Stimulated activated CD4-positive, alpha-beta T cell treated with anti-CD3 and anti-CD28 coated beads, Interleukin-12 subunit alpha, Interleukin-12 subunit beta, amount 100 ng/mL, for 4 hours (primary cell): ENCODE measurements around the gene SCGB1A1.
"Not testable (repeated sequence)": the region's sequence is repeated elsewhere in the genome, so short reads cannot be mapped to it uniquely, and the experiment has no call there.

Experiments used
- DNase-seq: peaks from one replicate; pipeline ENCODE4 v3.0.0-alpha.2; 2020

The SCGB1A1 gene

DNA sequence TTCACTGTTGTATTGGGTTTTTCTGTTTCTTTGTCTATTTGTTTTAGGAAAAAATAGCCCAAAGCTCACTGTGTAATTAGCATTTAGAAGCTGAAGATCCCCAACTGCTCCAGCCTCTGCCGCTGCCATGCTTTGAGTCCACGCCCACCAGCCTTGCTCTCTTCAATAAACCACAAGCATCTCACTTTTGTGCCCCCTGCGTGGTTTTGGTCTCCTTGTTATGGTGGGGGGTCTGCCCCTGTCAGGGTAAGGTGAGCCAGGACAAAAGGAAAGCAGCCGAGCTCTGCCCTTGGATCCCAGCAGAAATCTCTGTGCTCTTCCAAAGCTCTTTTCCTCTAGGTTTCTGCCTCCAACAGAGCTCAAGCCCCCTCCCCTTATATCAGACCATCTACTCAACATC is 4.2 kb downstream of the SCGB1A1 start:
- DNase-seq: no peak

DNA sequence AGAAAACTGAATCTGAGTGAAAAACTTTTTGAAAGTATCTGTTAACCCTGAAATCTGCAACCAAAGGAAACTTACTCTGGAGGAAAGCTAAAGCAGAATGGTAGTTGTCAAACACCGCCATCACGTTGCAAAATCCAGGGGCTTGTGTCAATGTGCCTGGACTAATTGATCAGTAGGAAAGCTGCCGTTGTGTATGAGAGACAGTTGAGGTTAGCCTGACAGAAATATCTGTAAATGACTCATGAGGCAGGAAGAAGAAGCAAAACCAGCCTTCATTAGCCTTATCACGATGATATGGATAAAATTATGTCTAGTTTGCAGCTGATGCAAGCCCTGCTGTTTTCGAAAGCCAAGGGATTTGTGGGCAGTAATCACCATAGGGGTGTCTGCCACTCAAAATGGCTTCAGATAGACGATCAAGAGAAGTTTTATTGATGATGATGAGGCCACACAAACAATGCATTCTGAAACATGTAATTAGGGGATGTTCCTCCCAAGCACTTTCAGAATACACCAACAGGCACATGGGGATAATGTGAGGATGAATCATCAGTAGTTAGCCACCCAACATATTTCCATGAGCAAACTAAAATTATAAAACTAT is 8.9 kb downstream of the SCGB1A1 start:
- no peak for DNase-seq

DNA sequence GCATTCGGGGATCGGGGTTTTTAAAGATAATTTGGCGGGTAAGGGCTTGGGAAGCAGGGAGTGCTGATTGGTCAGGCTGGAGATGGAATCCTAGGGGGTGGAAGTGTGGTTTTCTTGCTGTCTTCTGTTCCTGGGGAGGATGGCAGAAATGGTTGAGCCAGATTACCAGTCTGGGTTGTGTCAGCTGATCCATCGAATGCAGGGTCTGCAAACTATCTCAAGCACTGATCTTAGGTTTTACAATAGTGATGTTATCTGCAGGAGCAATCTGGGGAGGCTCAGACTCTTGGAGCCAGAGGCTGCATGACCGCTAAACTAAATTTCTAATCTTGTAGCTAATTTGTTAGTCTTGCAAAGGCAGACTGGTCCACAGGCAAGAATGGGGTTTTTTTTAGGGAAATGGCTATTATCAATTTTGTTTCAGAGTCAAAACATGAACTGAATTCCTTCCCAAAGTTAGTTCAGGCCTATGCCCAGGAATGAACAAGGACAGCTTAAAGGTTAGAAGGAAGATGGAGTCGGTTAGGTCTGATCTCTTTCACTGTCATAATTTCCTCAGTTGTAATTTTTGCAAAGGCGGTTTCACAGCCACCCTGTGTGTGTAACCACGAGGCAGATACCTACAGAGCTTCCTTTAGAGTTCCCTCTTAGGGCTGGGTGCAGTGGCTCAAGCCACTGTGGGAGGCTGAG is 10.2 kb downstream of the SCGB1A1 start:
- DNase-seq: no peak

DNA sequence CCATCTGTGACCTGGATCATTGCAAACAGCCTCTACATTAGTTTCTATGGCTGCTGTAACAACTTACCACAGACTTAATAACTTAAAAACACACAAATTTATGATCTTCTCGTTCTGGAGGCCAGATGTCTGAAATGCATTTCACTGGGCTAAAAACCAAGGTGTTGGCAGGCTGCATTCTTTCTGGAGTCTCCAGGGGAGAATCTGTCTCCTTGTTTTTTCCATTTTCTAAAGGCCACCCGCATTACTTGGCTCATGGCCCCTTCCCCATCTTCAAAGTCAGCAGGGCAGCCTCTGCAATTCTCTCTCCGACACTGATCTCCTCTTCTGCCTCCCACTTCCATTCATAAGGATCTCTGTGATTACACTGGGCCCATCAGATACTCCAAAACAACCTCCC is 11.6 kb downstream of the SCGB1A1 start:
- DNase-seq: no peak

DNA sequence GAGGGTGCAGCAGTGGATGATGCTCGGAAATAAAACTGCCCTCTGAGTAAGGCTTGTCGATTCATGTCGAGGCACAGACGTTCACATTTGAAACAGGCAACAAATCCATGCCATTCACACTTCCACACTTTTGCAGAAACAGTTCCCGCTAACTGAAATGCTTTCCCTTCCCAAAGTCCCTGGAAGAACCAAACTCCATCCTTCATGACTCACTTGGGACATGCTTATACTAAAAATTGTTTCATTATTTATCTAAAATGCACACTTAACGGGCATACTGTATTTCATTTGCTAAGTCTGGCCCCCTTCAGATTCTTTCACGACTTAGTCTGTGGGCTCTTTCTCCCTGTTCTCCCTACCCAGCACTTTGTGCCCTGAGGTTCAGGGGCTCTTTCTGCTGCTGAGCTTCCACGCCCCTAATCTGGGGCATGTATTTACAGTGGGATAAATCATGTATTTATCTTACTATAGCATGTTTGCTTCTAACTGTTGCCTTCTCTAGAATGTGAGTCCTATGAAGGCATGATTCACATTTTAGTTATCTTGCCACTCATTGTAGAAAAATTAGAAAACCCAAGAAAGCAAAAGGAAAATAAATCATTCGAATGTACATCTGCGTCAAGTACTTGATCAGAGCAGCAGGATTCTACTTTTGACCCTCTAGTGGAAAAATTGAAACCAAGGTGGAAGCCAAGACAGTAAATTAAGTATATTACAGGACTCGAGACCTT is 12.5 kb downstream of the SCGB1A1 start:
- no peak for DNase-seq

DNA sequence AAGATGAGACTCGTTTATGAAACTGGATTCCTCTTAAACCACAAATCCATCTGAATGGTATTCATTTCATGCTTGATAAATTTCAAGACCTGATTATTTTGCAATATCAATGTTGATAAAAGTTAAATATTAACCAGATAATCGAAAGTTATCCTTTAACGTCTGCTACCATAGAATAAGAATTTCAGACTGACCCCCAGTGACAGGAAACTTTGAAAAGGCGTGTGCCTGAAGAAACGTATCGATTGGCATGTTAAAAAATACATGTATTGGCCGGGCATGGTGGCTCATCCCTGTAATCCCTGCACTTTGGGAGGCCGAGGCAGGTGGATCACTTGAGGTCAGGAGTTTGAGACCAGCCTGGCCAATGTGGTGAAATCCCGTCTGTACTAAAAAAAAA is 13.9 kb downstream of the SCGB1A1 start:
- DNase-seq: no peak

DNA sequence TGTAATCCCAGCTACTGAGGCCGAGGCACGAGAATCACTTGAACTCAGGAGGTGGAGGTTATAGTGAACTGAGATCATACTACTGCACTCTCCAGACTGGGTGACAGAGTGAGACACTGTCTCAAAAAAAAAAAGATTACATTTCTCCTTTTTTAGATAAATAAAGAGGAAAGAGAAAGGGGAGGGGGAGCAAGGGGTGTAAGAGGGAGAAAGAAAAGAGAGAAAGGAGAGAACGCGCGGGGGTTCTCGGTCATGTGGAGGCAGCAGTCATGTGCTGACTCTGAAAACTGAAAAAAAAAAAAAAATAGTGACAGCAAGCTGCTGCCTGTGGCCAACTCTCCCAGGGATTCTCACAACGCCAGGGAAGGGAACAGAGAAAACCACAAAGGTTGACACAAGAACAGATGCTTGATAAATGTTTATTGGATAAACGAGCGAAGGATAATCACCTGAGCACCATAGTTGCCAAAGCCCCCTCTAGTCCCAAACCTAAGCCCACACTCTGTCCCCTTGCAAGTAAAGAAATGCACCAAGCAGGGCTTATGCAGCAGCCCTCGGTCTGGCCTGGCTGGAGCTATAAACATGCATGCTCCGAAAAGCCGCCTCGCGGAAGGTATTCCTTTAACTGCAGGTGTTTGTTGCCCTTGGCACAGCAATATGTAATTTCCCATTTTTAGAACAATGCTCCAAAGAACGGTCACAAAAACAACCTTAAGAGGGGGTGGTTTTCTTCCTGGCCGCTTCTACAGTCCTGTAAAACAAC is 14.5 kb downstream of the SCGB1A1 start:
- DNase-seq: no peak

DNA sequence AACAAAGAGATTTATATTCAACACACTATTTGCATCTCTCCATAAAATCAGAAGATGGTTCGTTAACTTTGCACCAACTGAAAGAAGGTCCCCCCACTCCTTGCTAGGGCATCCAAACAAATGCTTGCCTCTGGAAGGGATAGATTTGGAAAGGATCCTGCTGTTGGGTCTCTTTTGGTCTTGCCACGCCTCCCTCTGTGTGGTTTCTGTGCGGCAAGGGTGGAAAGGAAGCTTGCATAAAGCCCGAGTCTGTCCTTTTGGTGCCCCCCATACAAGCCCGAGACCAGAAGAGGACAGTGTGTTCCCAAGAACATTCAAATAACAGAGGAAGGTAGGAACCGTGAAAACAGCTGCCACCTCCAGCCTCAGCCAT is 15.1 kb downstream of the SCGB1A1 start:
- no peak for DNase-seq

DNA sequence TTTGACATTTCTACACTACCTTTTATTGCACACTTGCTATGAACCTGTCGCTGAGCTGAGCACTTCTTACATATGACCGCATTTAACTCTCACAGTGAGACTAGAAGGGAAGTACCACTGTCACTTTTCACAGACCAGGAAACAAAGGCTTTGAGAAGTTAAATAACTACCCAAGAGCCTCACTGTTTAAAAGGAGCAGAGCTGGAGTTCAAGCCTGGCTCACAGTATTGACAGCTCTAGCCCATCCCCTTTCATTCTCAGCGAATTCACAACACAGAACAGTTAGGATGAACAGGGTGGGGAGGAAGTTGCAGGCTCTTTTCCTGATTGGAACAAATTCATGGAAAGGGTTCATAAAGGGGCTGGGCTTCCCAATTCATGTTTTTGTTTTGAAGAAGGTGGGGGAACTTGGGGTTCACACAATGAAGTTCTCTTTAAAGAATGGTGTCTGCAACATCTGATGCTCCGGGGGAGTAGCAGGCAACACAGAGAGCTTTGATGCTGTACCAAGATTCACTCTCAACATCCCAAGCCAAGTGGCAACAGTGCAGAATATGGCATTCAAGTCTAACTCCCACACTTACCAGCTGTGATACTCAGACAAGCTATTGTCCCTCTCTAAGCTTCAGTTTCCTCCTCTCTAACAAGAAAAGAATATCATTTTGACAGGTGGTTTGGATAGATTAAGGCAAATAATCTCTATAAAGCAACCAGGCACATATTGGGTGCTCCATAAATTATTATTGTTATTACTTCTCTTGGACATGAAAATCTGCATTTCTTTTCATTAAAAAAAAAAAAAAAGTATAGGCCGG is 17.2 kb downstream of the SCGB1A1 start:
- DNase-seq: no peak

DNA sequence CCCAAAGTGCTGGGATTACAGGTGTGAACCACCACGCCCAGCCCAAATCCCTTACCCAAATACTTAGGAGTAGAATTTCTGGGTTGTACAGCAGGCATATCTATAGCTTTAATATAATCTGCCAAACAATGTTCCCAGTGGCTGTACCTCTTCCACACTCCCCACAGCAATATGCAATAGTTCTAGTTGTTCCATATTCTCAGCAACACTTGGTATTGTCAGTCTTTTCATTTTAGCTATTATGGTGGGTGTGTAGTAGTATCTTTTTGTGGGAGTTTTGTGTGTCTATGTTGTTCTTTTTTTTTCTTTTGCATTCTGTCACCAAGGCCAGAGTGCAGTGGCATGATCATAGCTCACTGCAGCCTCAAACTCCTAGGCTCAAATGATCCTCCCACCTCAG is 18.8 kb downstream of the SCGB1A1 start:
- no peak for DNase-seq

DNA sequence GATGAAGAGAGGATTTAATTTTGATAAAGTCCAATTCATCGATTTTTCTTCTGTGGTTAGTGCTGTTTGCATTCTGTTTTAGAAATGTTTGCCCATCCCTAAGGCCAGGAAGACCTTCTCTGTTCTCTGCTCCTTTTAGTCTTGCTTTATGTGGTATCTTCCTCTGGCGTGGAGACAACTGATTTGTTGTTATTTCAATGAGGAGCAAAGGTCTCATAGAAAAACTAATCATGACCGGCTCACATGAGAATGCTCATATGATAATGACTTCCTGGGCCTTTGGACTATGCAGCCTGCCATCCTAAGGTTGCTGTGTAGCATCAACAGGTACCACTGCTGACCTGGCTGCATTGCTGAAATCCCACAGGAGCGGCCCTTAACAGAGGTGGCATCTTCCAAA is 19.8 kb downstream of the SCGB1A1 start:
- no peak for DNase-seq

DNA sequence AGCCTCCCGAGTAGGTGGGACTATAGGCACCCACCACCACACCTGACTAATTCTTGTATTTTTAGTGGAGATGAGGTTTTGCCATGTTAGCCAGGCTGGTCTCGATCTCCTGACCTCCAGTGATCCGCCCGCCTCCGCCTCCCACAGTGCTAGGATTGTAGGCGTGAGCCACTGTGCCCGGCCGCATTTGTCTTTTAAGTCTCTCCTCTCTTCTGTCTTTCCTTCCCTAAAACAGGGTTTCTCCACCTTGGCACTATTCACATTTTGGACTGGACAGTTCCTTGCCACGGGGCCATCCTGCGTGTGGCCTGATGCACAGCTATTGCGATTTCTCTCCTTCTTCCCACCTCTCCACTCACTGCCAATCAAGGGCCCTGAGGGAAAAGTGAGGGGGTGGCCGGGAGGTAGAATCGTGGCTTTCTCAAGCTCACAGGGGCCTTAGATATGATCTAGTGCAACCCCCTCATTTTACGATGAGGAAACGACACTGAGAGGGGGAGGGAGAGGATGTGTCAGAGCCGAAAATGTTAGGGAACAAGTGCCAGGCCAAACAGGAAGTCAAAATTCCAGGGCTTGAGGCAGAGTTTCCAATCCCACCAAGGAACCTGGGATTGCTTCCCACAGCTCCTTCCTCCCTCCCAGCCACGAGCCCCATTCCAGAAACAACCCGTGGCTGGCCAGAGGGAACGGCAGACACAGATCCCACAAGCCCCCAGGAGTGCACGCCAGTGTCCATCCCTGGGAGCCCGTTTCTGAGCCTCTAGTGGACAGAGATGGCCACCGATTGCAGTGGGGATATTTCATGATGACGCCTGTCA is 21.2 kb downstream of the SCGB1A1 start:
- DNase-seq: no peak

DNA sequence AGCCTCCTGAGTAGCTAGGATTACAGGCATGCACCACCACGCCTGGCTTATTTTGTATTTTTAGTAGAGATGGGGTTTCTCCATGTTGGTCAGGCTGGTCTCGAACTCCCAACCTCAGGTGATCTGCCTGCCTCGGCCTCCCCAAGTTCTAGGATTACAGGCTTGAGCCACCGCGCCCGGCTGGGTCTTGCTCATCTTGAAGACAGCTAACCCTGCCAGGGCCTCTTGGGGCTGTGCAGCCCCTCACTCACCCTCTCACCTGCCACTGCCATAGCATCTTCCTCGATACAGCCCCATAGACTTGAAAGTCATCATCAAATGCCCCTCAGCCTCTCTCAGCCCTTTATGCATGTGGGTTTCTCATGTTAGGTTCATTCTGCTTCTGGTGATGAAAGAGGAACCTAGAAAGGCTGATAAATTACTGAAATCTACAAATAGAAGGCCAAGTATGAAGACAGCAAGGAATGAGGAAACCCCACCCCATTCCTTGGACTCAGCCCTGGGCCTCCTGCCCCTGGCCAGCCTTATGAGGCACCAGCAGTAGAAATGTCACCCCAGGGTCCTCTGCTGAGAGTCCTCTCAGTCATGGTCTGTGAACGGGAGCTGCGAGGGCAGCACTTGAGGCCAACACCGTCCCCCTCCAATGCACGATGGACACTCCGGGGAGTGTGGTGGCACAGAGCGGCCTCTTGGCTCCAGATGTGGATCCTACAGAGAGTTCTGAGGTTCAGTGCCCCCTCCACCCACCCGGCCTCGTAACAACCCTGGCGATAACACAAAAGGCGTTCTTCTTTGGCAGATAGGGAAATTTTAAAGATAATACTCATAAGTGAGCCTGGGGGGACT is 24.8 kb downstream of the SCGB1A1 start:
- DNase-seq: no peak

DNA sequence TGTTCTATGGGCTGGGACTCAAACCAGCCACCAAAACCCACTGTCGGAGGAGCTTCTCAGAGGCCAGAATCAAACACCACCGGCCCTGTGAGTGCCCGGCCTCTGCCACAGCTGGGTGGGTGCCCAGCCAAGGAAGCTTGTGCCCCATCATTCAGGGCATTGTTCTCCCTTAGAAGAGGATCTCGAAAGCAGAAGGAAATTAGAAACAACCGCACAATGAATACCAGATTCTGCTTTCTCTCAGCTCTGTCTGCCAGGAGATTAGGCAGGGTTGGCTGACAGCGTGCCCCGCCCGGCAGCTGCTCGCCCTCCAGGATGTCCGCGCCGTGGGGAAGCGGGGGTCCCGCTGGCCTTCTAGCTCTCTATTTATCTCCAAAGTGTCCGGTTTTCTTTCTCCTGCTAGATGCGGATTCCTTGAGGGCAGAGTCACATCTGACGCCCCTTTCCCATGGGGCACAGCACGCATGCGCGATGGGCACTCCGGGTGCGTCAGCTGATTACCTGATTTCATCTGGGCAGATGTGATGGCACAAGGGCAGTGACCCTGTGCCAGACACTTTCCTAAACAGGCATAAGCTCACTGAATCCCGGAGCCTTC is 25.5 kb downstream of the SCGB1A1 start:
- DNase-seq: peak; percentile 36

DNA sequence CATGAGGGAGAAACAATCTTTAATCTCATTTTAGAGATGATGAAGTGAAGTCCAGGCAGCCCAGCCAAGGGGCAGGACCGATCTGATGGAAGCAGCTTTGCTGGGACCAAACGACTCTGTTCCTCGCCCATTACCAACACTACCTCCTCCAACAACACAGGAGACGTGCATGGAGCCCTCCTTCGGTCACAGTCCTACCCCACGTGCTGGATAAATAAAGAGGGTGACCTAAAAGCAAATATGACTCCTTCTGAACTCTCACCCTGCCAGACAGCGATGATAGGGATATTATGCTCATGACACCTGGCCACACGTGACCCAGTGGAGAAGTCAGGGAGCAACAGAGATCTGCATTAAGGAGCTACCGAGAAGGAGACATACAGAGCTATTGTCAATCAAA is 26.0 kb downstream of the SCGB1A1 start:
- no peak for DNase-seq

DNA sequence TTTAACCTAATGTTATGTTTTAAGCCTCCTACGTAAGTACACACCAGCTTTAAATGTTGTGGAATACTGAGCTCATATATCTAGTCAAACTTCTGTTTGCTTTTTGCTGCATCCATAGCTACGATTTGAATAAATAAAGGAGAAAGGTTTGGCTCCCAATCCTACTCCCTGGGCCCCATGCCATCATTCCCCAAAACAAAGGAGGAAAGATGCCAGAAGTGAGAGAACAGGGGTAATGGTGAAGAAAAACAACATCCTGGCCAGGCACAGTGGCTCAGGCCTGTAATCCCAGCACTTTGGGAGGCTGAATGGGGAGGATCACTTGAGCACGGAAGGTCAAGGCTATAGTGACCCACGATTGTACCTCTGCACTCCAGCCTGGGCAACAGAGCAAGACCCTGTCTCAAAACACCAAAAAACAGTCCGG is 26.5 kb downstream of the SCGB1A1 start:
- no peak for DNase-seq

DNA sequence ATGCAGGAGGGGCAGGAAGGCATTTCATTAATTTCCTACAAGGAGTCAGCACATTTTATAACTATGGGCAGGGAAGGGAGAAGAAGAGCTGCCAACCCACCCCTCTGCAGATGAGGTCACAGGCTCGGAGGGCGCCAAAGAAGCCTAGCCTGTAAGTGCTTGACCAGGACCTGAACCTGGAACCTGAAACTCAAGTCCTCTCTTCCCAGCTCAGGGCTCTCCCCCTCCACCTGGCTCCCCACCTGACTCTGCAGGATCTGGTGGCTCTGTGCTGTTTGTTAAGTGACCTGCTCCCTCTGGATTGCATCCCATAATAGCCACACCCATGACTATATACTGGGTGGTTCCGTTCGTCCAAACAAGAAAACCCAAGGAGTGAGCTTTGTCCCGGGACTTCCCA is 27.3 kb downstream of the SCGB1A1 start:
- DNase-seq: no peak

DNA sequence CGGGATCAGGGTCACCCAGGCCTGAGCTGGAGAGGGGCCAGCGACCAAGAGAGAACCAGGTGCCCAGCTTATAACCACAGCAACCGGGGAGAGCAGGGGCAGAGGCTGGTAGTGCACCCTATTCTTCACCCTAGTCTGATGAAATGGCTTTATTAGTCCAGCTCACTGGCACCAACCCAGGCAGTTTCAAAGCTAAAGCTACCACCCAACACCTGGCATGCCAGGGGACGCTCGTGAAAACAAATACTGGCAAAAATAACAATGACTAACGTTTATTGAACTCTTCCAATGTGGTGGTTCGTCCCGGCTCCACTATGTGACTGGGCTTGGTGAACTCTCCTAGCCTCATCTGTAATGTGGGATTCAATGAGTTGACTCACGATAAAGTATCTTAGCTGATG is 30.6 kb downstream of the SCGB1A1 start:
- no peak for DNase-seq

DNA sequence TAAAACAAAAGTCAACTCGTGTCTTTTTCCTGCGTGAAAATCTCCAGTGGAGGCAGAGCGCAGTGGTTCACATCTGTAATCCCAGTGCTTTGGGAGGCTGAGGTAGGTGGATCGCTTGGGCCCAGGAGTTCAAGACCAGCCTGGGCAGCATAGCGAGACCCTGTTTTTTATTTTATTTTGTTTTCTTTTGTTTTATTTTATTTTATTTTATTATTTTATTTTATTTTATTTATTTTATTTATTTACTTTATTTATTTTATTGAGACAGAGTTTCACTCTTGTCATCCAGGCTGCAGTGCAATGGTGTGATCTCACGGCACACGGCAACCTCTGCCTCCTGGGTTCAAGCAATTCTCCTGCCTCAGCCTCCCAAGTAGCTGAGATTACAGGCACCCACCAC is 31.1 kb downstream of the SCGB1A1 start:
- not testable (repeated sequence) for DNase-seq

DNA sequence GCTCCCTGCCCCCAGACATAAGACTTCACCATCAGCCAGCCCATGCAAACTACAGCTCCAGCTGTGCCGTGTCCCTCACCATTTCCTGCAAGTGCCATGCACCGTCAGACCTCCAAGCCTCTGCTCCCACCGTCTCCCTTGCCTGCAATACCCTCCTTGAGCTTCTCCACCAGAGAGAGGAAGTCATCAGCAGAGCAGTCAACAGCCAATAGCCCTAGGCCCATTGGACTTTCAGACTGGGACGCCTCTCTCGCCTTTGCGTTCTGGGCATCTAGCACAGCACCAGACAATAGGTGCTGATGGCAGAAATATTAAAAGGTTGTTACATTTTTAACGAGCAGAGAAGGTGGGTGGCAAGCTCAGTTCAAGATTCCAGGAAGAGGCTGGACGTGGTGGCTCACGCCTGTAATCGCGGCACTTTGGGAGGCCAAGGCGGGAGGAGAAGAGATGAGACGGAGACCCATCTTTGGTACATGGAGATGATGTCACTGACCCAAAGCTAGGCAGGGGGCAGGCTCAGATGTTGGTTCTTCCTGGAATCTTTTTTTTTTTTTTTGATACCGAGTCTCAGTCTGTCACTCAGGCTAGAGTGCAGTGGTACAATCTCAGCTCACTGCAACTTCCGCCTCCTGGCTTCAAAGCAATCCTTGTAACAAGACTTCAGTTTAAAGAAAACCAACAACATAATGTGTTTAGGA is 31.9 kb downstream of the SCGB1A1 start:
- no peak for DNase-seq
